K562 (cell line): Measurements from ENCODE around the gene BRF1. TPM values are rescaled to one million over a fixed set of nuclear protein-coding genes. Genes with fewer than 3 reads are reported as not detected.

Experiments
- ATAC-seq: fragments of 200-7000 bp; cut with Tn5 transposase; 3 replicates; pipeline ENCODE4 v1.9.1; 2020; ENCODE audit warnings: moderate library complexity
- BruUV-seq: library from RNA; stranded (reverse); fragments of 400-500 nt; replicated peaks from 2 replicates; lab custom pipeline; 2021; lab: Mats Ljungman, UMichigan
- CTCF ChIA-PET: fragments of 300-600 bp; formaldehyde crosslinking; extraction: SDS; loops from one replicate; lab custom pipeline; 2021; ENCODE audit warnings: low intra/inter-chr PET ratio; lab: Yijun Ruan, JAX
- POLR2A ChIA-PET: fragments of 300-600, 350-650 bp; sonication (Branson Sonifier 250); formaldehyde crosslinking; extraction: SDS; loops from one replicate; lab custom pipeline; 2021; ENCODE audit warnings: antibody characterized with exemption, inconsistent platforms; lab: Yijun Ruan, JAX
- DNase-seq, 4 experiments: peaks; one replicate each; pipeline versions ENCODE4 v3.0.0 to v3.0.0-alpha.2; 2011 to 2018; ENCODE audit warnings: low spot score in 3 of 4, mixed read lengths in 3 of 4; ENCODE audit errors: extremely low read depth in 1 of 4
- FAIRE-seq: peaks from 2 replicates; lab custom pipeline; 2011; peaks lifted over from hg19 to GRCh38; lab: Jason Lieb, UNC
- H2AFZ ChIP-seq: 2 replicates; pipeline ENCODE4 v1.6.0; 2011; ENCODE audit warnings: low read depth, low read length, control low read depth, inconsistent platforms
- H3K27ac ChIP-seq: fragments of 200-600 bp; 3 replicates; pipeline ENCODE4 v1.8.0; 2011; ENCODE audit warnings: low read depth, mild to moderate bottlenecking, control low read depth, inconsistent platforms, low read length, moderate library complexity, mixed read lengths; ENCODE audit errors: extremely low read depth
- H3K27me3 ChIP-seq, 2 experiments: fragments of 300-600 bp in 1 of 2; 2 replicates in 1 of 2; 3 replicates in 1 of 2; pipeline versions ENCODE4 v1.6.0 to v1.8.0; 2011; ENCODE audit warnings: inconsistent platforms in 2 of 2, low read length in 2 of 2, mild to moderate bottlenecking in 1 of 2, mixed read lengths in 1 of 2, moderate library complexity in 1 of 2; ENCODE audit not compliant: control insufficient read depth in 2 of 2, insufficient read depth in 2 of 2
- H3K36me3 ChIP-seq: fragments of 300-600 bp; 3 replicates; pipeline ENCODE4 v1.8.0; 2011; ENCODE audit warnings: mild to moderate bottlenecking, low read length, inconsistent platforms; ENCODE audit not compliant: control insufficient read depth, insufficient read depth
- H3K4me1 ChIP-seq, 2 experiments: fragments of 200-600 bp in 1 of 2; replicated peaks in 1 of 2; 2 replicates in 1 of 2; 3 replicates in 1 of 2; pipeline versions ENCODE4 v1.5.1 to v1.8.0; 2011; ENCODE audit warnings: inconsistent platforms in 2 of 2, low read length in 2 of 2, mild to moderate bottlenecking in 1 of 2, mixed read lengths in 1 of 2, moderate library complexity in 1 of 2; ENCODE audit not compliant: control insufficient read depth in 2 of 2, insufficient read depth in 2 of 2
- H3K4me2 ChIP-seq: 2 replicates; pipeline ENCODE4 v1.6.1; 2011; ENCODE audit warnings: low read length, control low read depth, inconsistent platforms, mixed read lengths; ENCODE audit not compliant: insufficient read depth
- H3K4me3 ChIP-seq: fragments of 200-600 bp; sonication (generic), shearing (Covaris generic); 2 replicates; pipeline ENCODE4 v1.5.1; 2016; ENCODE audit warnings: control low read depth, inconsistent platforms
- H3K79me2 ChIP-seq: fragments of 200-600 bp; 3 replicates; pipeline ENCODE4 v1.8.0; 2011; ENCODE audit warnings: low read length, inconsistent platforms; ENCODE audit not compliant: control insufficient read depth, insufficient read depth
- H3K9ac ChIP-seq, 2 experiments: 2 replicates each; pipeline versions ENCODE4 v1.6.0 to v1.6.1; 2011; ENCODE audit warnings: low read depth in 2 of 2, low read length in 2 of 2, control low read depth in 1 of 2, inconsistent platforms in 1 of 2, mild to moderate bottlenecking in 1 of 2, mixed read lengths in 1 of 2; ENCODE audit not compliant: insufficient read depth in 1 of 2
- H3K9me1 ChIP-seq: one replicate; pipeline ENCODE4 v1.6.0; 2011; ENCODE audit warnings: inconsistent platforms, mild to moderate bottlenecking, low read length, moderate library complexity; ENCODE audit not compliant: control insufficient read depth, insufficient read depth
- H3K9me3 ChIP-seq: replicated peaks from 2 replicates; pipeline ENCODE4 v1.5.1; 2011; ENCODE audit warnings: low read depth, low read length, inconsistent platforms; ENCODE audit not compliant: control insufficient read depth, insufficient read depth
- H4K20me1 ChIP-seq: replicated peaks from 2 replicates; pipeline ENCODE4 v1.6.1; 2011; ENCODE audit warnings: low read length, inconsistent platforms, mixed read lengths; ENCODE audit not compliant: control insufficient read depth, insufficient read depth
- BCOR ChIP-seq: fragments of 450-650 bp; IDR thresholded peaks from 2 replicates; pipeline ENCODE4 v1.6.1; 2016
- MAFG ChIP-seq: fragments of 450-650 bp; conservative IDR thresholded peaks from 2 replicates; pipeline ENCODE4 v1.6.1; 2016; ENCODE audit warnings: missing genetic modification characterization, missing compliant biosample characterization
- POLR2G ChIP-seq: fragments of 200-400 bp; formaldehyde crosslinking; IDR thresholded peaks from 2 replicates; pipeline ENCODE4 v1.6.1; 2017; ENCODE audit warnings: low read depth, mild to moderate bottlenecking, antibody characterized with exemption, low read length, moderate library complexity
- RBM22 ChIP-seq: fragments of 200-400 bp; formaldehyde crosslinking; IDR thresholded peaks from 2 replicates; pipeline ENCODE4 v1.6.1; 2018; ENCODE audit warnings: low read length, low read depth; ENCODE audit not compliant: poor library complexity, severe bottlenecking
- RBM25 ChIP-seq: fragments of 200-400 bp; formaldehyde crosslinking; IDR thresholded peaks from 2 replicates; pipeline ENCODE4 v1.6.1; 2018; ENCODE audit warnings: low read length, low read depth, moderate library complexity; ENCODE audit not compliant: severe bottlenecking
- ZNF586 ChIP-seq: fragments of 450-650 bp; formaldehyde crosslinking; conservative IDR thresholded peaks from 2 replicates; pipeline ENCODE4 v1.4.0; 2020; ENCODE audit warnings: mild to moderate bottlenecking, moderate library complexity
- WGBS: fragments of 100-300 bp; shearing (Covaris generic); methylation state at CpG from one replicate; pipeline ENCODE4 v1.1.6; 2016; ENCODE audit warnings: low coverage, mixed read lengths; ENCODE audit not compliant: insufficient coverage; ENCODE audit errors: missing lambda C conversion rate; 5-methylcytosine and 5-hydroxymethylcytosine counted together
- in situ Hi-C: fragments of 300-500 bp; cut with MboI; formaldehyde crosslinking; loops from 4 replicates; pipeline ENCODE4 v1.15.0; 2018; ENCODE audit warnings: inconsistent platforms, mixed read lengths
- intact Hi-C: fragments of 100-400 bp; cut with micrococcal nuclease; formaldehyde crosslinking; loops from 2 replicates; pipeline ENCODE4 v1.14.2; 2022
- polyA plus RNA-seq, 8 experiments: library from polyadenylated mRNA; depleted of rRNA in 4 of 8; stranded (reverse) in 5 of 8; unstranded in 3 of 8; fragments of >200 nt; fragmentation: Nextera tagmentation in 2 of 8; fragmentation: Illumina TruSeq in 1 of 8; extraction: Ambion mirVana in 2 of 8; extraction: Trizol in 1 of 8; gene quantifications; 2 replicates each; pipeline versions ENCODE4 v1.2.1 to v1.2.3, GENCODE V29; 2011 to 2014; ENCODE audit warnings: inconsistent platforms in 1 of 8, missing spikeins in 1 of 8
- total RNA-seq, 7 experiments: library from RNA; depleted of rRNA in 6 of 7; stranded (reverse); fragments of >200 nt in 6 of 7; fragmentation: Illumina TruSeq in 2 of 7; extraction: Trizol in 2 of 7; gene quantifications; 2 replicates each; pipeline versions ENCODE4 v1.2.1 to v1.2.3, GENCODE V29; 2011 to 2021; ENCODE audit warnings: low replicate concordance in 1 of 7
- TF ChIP-seq, protein P1 (sequence below): fragments of 450-650 bp; IDR thresholded peaks from 2 replicates; pipeline ENCODE4 v1.6.1; 2017; ENCODE audit warnings: antibody characterized with exemption
- TF ChIP-seq, protein P2 (sequence below): sonication (generic); formaldehyde crosslinking; IDR thresholded peaks from 2 replicates; pipeline ENCODE4 v1.8.1; 2023; ENCODE audit warnings: mild to moderate bottlenecking, missing genetic modification reagents

Gene BRF1
- total and polyA plus RNA-seq, 9 of the 15 experiments (the other 6 are each of a cell fraction or from before 2014, with no cell fraction given), result 0.14 to 24.6 (median 8.2) TPM

DNA sequence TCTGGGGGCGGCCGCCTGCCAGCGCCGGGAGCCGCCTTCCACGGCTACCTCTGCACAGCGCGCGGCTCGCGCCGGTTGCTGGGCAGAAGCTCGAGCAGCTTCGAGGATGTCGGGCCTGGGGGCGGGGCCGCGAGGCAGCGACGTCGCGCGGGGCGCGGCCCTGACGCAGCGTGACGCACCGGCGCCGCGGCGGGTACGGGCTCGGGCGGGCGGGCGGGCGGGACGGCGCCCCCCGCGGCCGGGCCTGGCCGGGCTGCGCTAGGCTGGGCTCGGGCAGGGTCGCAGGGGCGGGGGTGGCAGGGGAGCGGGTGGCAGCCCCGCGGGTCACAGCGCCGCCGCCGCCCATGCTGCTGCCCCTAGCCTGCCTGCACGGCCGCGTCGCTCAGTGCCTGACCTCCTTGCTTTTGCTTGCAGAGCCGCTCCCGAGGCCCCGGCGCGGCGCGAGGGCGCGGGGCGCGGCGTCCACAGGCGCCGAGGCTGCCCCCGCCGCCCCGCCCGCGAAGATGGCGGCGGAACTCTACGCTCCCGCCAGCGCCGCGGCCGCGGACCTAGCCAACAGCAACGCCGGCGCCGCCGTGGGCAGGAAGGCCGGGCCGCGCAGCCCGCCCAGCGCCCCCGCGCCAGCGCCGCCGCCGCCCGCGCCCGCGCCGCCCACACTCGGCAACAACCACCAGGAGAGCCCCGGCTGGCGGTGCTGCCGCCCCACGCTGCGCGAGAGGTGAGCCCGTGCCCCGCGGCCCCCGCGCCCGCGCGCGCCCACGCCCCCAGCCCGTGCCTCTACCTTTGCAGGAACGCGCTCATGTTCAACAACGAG is 52.2 kb downstream of the BRF1 start, which contains the start of gene BTBD6 (continued):
- TF ChIP-seq, protein P1, sequence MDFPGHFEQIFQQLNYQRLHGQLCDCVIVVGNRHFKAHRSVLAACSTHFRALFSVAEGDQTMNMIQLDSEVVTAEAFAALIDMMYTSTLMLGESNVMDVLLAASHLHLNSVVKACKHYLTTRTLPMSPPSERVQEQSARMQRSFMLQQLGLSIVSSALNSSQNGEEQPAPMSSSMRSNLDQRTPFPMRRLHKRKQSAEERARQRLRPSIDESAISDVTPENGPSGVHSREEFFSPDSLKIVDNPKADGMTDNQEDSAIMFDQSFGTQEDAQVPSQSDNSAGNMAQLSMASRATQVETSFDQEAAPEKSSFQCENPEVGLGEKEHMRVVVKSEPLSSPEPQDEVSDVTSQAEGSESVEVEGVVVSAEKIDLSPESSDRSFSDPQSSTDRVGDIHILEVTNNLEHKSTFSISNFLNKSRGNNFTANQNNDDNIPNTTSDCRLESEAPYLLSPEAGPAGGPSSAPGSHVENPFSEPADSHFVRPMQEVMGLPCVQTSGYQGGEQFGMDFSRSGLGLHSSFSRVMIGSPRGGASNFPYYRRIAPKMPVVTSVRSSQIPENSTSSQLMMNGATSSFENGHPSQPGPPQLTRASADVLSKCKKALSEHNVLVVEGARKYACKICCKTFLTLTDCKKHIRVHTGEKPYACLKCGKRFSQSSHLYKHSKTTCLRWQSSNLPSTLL, result no peak

DNA sequence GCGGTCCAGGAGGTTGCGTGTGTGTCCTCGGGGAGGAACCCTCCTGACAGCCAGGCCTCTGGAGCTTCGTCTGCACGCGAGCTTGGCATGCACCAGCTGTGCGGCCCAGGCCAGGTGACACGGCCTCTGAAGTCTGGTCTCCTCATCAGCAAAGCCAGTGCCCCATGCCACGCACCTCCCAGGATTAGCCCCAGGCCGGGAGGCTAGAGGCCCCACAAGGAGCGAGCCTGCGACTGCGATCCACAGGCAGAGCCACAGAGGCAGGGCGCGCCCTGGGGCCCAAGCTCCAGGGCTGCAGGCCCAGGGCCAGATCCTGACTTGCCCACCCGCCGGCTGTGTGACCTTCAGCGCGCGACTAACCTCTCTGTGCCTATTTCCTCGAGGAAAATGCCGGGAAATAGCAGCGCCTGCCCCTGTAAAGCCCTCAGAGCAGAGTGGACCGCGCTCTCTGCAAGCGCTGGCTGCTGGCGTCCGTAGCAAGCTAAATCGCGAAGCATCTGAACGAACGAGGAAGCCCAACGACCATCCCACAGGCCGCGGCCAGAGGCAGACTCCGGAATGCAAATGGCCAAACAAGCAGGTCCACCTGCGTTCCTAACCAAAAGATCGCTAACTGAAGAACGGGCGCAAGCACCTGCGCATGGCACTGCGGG is 53.0 kb downstream of the BRF1 start:
- peaks cover 23% of the 10 kb centered on the region; the same call in 2 of the 3 replicates for H3K36me3 ChIP-seq
- no peaks in the 10 kb centered on the region for H3K9me1 ChIP-seq
- no peaks in the 10 kb centered on the region for H3K9me3 ChIP-seq
- in situ Hi-C loops, result no loop called here
- intact Hi-C loops, result no loop called here
- ChIA-PET POLR2A (no interaction called here), CTCF (no interaction called here)
- H4K20me1 ChIP-seq, result no peaks in the 10 kb centered on the region
- FAIRE-seq (no peak), DNase-seq (no peak), ATAC-seq (no peak)
- no peaks in the 10 kb centered on the region for H3K79me2 ChIP-seq
- 98% methylated on average over 17 of the region's 42 CpGs for WGBS
- no peak overlapping the region for H3K4me3 ChIP-seq
- no peak overlapping the region for H3K4me2 ChIP-seq
- TF ChIP-seq, protein P2, sequence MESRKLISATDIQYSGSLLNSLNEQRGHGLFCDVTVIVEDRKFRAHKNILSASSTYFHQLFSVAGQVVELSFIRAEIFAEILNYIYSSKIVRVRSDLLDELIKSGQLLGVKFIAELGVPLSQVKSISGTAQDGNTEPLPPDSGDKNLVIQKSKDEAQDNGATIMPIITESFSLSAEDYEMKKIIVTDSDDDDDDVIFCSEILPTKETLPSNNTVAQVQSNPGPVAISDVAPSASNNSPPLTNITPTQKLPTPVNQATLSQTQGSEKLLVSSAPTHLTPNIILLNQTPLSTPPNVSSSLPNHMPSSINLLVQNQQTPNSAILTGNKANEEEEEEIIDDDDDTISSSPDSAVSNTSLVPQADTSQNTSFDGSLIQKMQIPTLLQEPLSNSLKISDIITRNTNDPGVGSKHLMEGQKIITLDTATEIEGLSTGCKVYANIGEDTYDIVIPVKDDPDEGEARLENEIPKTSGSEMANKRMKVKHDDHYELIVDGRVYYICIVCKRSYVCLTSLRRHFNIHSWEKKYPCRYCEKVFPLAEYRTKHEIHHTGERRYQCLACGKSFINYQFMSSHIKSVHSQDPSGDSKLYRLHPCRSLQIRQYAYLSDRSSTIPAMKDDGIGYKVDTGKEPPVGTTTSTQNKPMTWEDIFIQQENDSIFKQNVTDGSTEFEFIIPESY, result peak; percentile 73
- TF ChIP-seq RBM22 (peak; percentile 40), ZNF586 (CRISPR knock-in tag) (no peak), RBM25 (peak; percentile 29), MAFG (no peak), BCOR (0 out of 2 replicates have a peak, but pooled peaks have one; percentile 29), POLR2G (peak; percentile 30)
- no peak overlapping the region for H2AFZ ChIP-seq
- no peak overlapping the region for H3K9ac ChIP-seq
- no TSS peak for BruUV-seq
- no peak overlapping the region for H3K27ac ChIP-seq
- H3K4me1 ChIP-seq, result no peaks in the 10 kb centered on the region
- no peaks in the 10 kb centered on the region for H3K27me3 ChIP-seq
